Right atrium auricular region (tissue), 2 donors: ENCODE data around the gene FKRP. TPM values are rescaled to one million over a fixed set of nuclear protein-coding genes. Genes with fewer than 3 reads are reported as not detected.

Experiments
- DNase-seq: peaks from one replicate; pipeline ENCODE4 v3.0.0-alpha.2; 2019; ENCODE audit warnings: low spot score
- H3K27ac ChIP-seq, 2 donors: fragments of 200-600 bp; sonication (generic); 1 replicate in 1 of 2; 2 replicates in 1 of 2; pipeline ENCODE4 v1.5.1; 2016 to 2019
- H3K27me3 ChIP-seq, 2 donors: fragments of 200-600 bp; sonication (generic); one replicate each; pipeline versions ENCODE4 v1.5.1 to v1.6.0; 2017 to 2019
- H3K36me3 ChIP-seq: fragments of 200-600 bp; sonication (generic); one replicate; pipeline ENCODE4 v1.5.1; 2016
- H3K4me1 ChIP-seq, 2 donors: fragments of 200-600 bp; sonication (generic); one replicate each; pipeline versions ENCODE4 v1.5.1 to v1.6.0; 2017 to 2019
- H3K4me3 ChIP-seq, 2 donors: fragments of 200-600 bp; sonication (generic); 1 replicate in 1 of 2; 2 replicates in 1 of 2; pipeline ENCODE4 v1.5.1; 2017 to 2019; ENCODE audit warnings: mild to moderate bottlenecking in 1 of 2, moderate library complexity in 1 of 2
- H3K9me3 ChIP-seq, 2 donors: fragments of 200-600 bp; sonication (generic); one replicate each; pipeline ENCODE4 v1.5.1; 2019
- CTCF ChIP-seq, 2 donors: fragments of 200-600 bp; sonication (generic); IDR thresholded peaks; one replicate each; pipeline ENCODE4 v1.5.1; 2019; ENCODE audit warnings: antibody characterized with exemption in 2 of 2
- total RNA-seq, 2 donors: library from RNA; depleted of rRNA; stranded (reverse); fragments of >200 nt; gene quantifications; one replicate each; pipeline ENCODE4 v1.1.0, GENCODE V29; 2016

The FKRP gene
- total RNA-seq, 2 donors from 2014 or later = 20.3 to 23.8 TPM

GRCh38 chr19:46732172-46732938, 13.5 kb upstream of the FKRP start:
- peaks cover 76% of the 10 kb centered on the region for H3K36me3 ChIP-seq
- no peak overlapping the region for H3K4me3 ChIP-seq
- H3K27ac ChIP-seq = no peak overlapping the region
- no peak for DNase-seq
- H3K9me3 ChIP-seq = no peaks in the 10 kb centered on the region
- no peaks in the 10 kb centered on the region for H3K27me3 ChIP-seq
- H3K4me1 ChIP-seq = peaks cover 0 to 46% of the 10 kb centered on the region in 2 donors
- TF ChIP-seq CTCF (IDR thresholded peaks at IDR 0.05) = no peak

- H3K4me3 ChIP-seq = no peak overlapping the region
- no peaks in the 10 kb centered on the region for H3K9me3 ChIP-seq
- no peaks in the 10 kb centered on the region for H3K27me3 ChIP-seq
- no peak for TF ChIP-seq CTCF (IDR thresholded peaks at IDR 0.05)
- peaks cover 75% of the 10 kb centered on the region for H3K36me3 ChIP-seq
- H3K27ac ChIP-seq = no peak overlapping the region
- DNase-seq = no peak
- H3K4me1 ChIP-seq = peaks cover 0 to 46% of the 10 kb centered on the region in 2 donors
Measured at GRCh38 chr19:46732966-46733689, 12.7 kb upstream of the FKRP start.

- Histone ChIP-seq H3K27me3 (no peaks in the 10 kb centered on the region), H3K27ac (no peak overlapping the region), H3K4me1 (peaks cover 0 to 46% of the 10 kb centered on the region in 2 donors), H3K9me3 (no peaks in the 10 kb centered on the region), H3K36me3 (peaks cover 68% of the 10 kb centered on the region), H3K4me3 (no peak overlapping the region)
- no peak for TF ChIP-seq CTCF (IDR thresholded peaks at IDR 0.05)
- DNase-seq = no peak
Measured at GRCh38 chr19:46733690-46734292, 12.1 kb upstream of the FKRP start.

GRCh38 chr19:46736531-46737297, 9.1 kb upstream of the FKRP start:
- TF ChIP-seq CTCF (IDR thresholded peaks at IDR 0.05) = no peak
- H3K9me3 ChIP-seq = no peaks in the 10 kb centered on the region
- H3K4me3 ChIP-seq = no peak overlapping the region
- H3K4me1 ChIP-seq = peaks cover 0 to 67% of the 10 kb centered on the region in 2 donors
- H3K36me3 ChIP-seq = peaks cover 43% of the 10 kb centered on the region
- no peaks in the 10 kb centered on the region for H3K27me3 ChIP-seq
- H3K27ac ChIP-seq = peak overlapping the region; percentile 49 to 82
- DNase-seq = peak; percentile 68

- Histone ChIP-seq H3K4me3 (no peak overlapping the region), H3K27ac (peak overlapping the region; percentile 49 to 82), H3K36me3 (peaks cover 40% of the 10 kb centered on the region), H3K27me3 (no peaks in the 10 kb centered on the region), H3K9me3 (no peaks in the 10 kb centered on the region), H3K4me1 (peaks cover 0 to 68% of the 10 kb centered on the region in 2 donors)
- no peak for TF ChIP-seq CTCF (IDR thresholded peaks at IDR 0.05)
- no peak for DNase-seq
Measured at GRCh38 chr19:46737298-46737654, 8.6 kb upstream of the FKRP start.
